ENCODE results near the gene RTTN. TPM values are rescaled to one million over a fixed set of nuclear protein-coding genes. Genes with fewer than 3 reads are reported as not detected.

Gene RTTN
- total and polyA plus RNA-seq, 2 donors (not counting 3 experiments of a cell fraction or from before 2014, with no cell fraction given) = 3.1 to 17.4 TPM

DNA sequence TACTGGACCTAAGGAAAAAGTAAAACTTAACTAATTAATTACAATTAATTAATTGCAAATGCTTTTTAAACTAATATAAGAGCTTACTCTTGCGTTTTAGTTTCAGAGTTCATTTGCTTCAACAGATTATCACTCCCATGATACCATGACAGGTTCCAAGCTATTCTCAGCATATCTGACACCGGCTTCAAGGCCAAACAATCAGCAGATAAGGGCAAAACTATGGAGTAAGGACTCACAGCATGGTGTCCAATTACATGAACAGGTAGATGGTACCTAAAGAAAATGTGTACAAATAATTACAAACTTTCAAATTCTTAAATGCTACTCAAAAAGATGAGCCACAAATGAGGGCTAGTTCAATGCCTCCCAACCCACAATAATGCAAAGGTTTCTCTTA is 77.2 kb downstream of the RTTN start:
- Histone ChIP-seq H2AFZ (ENCODE audit: low read depth, low read length) (no peak overlapping the region), H4K20me1 (replicated peaks; ENCODE audit: control insufficient read depth, extremely low read depth, insufficient read depth, low read length) (no peaks in the 10 kb centered on the region), H3K9me3 (replicated peaks; ENCODE audit: control insufficient read depth, insufficient read depth, low read length) (no peaks in the 10 kb centered on the region), H3K9ac (replicated peaks; ENCODE audit: extremely low read depth, insufficient read depth, low read length) (no peak overlapping the region), H3K27me3 (ENCODE audit: control insufficient read depth in 2 of 2, insufficient read depth in 2 of 2, low read length in 2 of 2) (no peaks in the 10 kb centered on the region), H3K9me1 (replicated peaks; ENCODE audit: control insufficient read depth, extremely low read depth, insufficient read depth, low read length) (no peaks in the 10 kb centered on the region), H3K27ac (ENCODE audit: insufficient read depth, low read depth, low read length) (no peak overlapping the region), H3K36me3 (ENCODE audit: control insufficient read depth in 2 of 2, extremely low read depth in 1 of 2, insufficient read depth in 2 of 2, low read length in 2 of 2) (no peaks in the 10 kb centered on the region), H3K79me2 (ENCODE audit: control insufficient read depth, insufficient read depth, low read length) (no peaks in the 10 kb centered on the region), H3K4me2 (ENCODE audit: insufficient read depth, low read length) (no peak overlapping the region), H3K4me3 (replicated peaks in 1 of 3; ENCODE audit: insufficient read depth in 1 of 3, low read depth in 1 of 3, low read length in 3 of 3) (no peak overlapping the region), H3K4me1 (ENCODE audit: control insufficient read depth, extremely low read depth, insufficient read depth, low read length) (no peaks in the 10 kb centered on the region)
- no peak for FAIRE-seq
- intact Hi-C loops (cut with micrococcal nuclease) = no loop called here
- dilution Hi-C loops (cut with MboI; ENCODE audit: extremely low pct_ligation_motif_present, low sequenced_read_pairs) = no loop called here
- ChIA-PET CTCF (interaction anchor here (1.3 to 1.7 kb wide), 2 partner anchors 7 to 306 kb away, joined by 4 to 5 read pairs; no protein-coding TSS in a partner anchor), POLR2A (no interaction called here)
- DNase-seq (ENCODE audit: low read depth, low spot score) = no peak
- BruUV-seq (replicated peaks) = no TSS peak
- no peak for TF ChIP-seq GATA2 (IDR thresholded peaks at IDR 0.05; ENCODE audit: insufficient read depth, insufficient read length, low read depth, low read length)

DNA sequence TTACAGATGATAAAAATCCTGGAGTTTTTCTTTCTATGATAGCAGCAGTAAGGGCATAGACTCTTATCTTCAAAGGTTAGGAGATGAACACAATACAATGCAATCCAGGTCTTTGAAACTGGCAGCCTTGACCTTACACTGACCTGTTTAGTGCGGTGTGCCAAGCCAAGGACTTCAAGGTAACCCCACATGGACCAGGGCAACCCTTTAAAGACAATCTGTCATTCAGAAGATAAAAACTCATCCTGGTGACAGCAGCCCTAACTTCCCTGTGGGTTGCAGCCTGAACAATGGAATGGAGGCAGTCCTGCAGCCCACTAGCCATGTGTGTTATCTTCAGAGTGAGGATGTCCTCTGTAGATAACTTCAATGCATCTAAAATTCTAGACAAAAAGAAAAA is 78.1 kb downstream of the RTTN start:
- no peaks in the 10 kb centered on the region for H3K27me3 ChIP-seq (ENCODE audit: control insufficient read depth in 2 of 2, insufficient read depth in 2 of 2, low read length in 2 of 2)
- H3K4me3 ChIP-seq (replicated peaks in 1 of 3; ENCODE audit: insufficient read depth in 1 of 3, low read depth in 1 of 3, low read length in 3 of 3) = no peak overlapping the region
- H3K9me3 ChIP-seq (replicated peaks; ENCODE audit: control insufficient read depth, insufficient read depth, low read length) = no peaks in the 10 kb centered on the region
- no peak for DNase-seq (ENCODE audit: low read depth, low spot score)
- no TSS peak for BruUV-seq (replicated peaks)
- ChIA-PET CTCF (no interaction called here), POLR2A (no interaction called here)
- no peaks in the 10 kb centered on the region for H3K4me1 ChIP-seq (ENCODE audit: control insufficient read depth, extremely low read depth, insufficient read depth, low read length)
- no peak for FAIRE-seq
- no peak for TF ChIP-seq JUN (IDR thresholded peaks at IDR 0.05; ENCODE audit: borderline replicate concordance, insufficient read depth, insufficient read length, low read depth)
- no peak for TF ChIP-seq EZH2 (IDR thresholded peaks at IDR 0.05; ENCODE audit: borderline replicate concordance, low read depth, low read length, severe bottlenecking)
- no peak for TF ChIP-seq POLR2A (IDR thresholded peaks at IDR 0.05; ENCODE audit: low read depth, low read length)
- TF ChIP-seq, protein P1, sequence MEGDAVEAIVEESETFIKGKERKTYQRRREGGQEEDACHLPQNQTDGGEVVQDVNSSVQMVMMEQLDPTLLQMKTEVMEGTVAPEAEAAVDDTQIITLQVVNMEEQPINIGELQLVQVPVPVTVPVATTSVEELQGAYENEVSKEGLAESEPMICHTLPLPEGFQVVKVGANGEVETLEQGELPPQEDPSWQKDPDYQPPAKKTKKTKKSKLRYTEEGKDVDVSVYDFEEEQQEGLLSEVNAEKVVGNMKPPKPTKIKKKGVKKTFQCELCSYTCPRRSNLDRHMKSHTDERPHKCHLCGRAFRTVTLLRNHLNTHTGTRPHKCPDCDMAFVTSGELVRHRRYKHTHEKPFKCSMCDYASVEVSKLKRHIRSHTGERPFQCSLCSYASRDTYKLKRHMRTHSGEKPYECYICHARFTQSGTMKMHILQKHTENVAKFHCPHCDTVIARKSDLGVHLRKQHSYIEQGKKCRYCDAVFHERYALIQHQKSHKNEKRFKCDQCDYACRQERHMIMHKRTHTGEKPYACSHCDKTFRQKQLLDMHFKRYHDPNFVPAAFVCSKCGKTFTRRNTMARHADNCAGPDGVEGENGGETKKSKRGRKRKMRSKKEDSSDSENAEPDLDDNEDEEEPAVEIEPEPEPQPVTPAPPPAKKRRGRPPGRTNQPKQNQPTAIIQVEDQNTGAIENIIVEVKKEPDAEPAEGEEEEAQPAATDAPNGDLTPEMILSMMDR (IDR thresholded peaks at IDR 0.05; ENCODE audit: extremely low read depth in 1 of 2, insufficient read depth in 1 of 2, low read depth in 1 of 2, low read length in 2 of 2) = no peak
- no peak for TF ChIP-seq POLR2AphosphoS5 (IDR thresholded peaks at IDR 0.05; ENCODE audit: insufficient read depth, low read depth, low read length)
- H3K9me1 ChIP-seq (replicated peaks; ENCODE audit: control insufficient read depth, extremely low read depth, insufficient read depth, low read length) = no peaks in the 10 kb centered on the region
- intact Hi-C loops (cut with micrococcal nuclease) = no loop called here
- dilution Hi-C loops (cut with MboI; ENCODE audit: extremely low pct_ligation_motif_present, low sequenced_read_pairs) = no loop called here
- no peaks in the 10 kb centered on the region for H3K79me2 ChIP-seq (ENCODE audit: control insufficient read depth, insufficient read depth, low read length)
- H3K36me3 ChIP-seq (ENCODE audit: control insufficient read depth in 2 of 2, extremely low read depth in 1 of 2, insufficient read depth in 2 of 2, low read length in 2 of 2) = no peaks in the 10 kb centered on the region
- H2AFZ ChIP-seq (ENCODE audit: low read depth, low read length) = no peak overlapping the region
- no peak overlapping the region for H3K9ac ChIP-seq (replicated peaks; ENCODE audit: extremely low read depth, insufficient read depth, low read length)
- no peaks in the 10 kb centered on the region for H4K20me1 ChIP-seq (replicated peaks; ENCODE audit: control insufficient read depth, extremely low read depth, insufficient read depth, low read length)
- H3K4me2 ChIP-seq (ENCODE audit: insufficient read depth, low read length) = no peak overlapping the region
- no peak overlapping the region for H3K27ac ChIP-seq (ENCODE audit: insufficient read depth, low read depth, low read length)
